Neutrophil (primary cell): ENCODE measurements around the gene CRPPA.
"Not testable (repeated sequence)": the region's sequence is repeated elsewhere in the genome, so short reads cannot be mapped to it uniquely, and the experiment has no call there.

Source experiments
- H3K27ac ChIP-seq: fragments of 200-600 bp; sonication (generic); 2 replicates; pipeline ENCODE4 v1.5.1; 2016; ENCODE audit warnings: mild to moderate bottlenecking, moderate library complexity
- H3K27me3 ChIP-seq: fragments of 200-600 bp; sonication (generic); 2 replicates; pipeline ENCODE4 v1.6.0; 2016; ENCODE audit warnings: mild to moderate bottlenecking
- H3K36me3 ChIP-seq: fragments of 200-600 bp; sonication (generic); 2 replicates; pipeline ENCODE4 v1.5.1; 2017
- H3K4me1 ChIP-seq, 2 experiments: fragments of 200-600 bp in 1 of 2; sonication (generic) in 1 of 2; 1 replicate in 1 of 2; 2 replicates in 1 of 2; pipeline versions ENCODE4 v1.5.1 to v1.6.1; 2013 to 2016; ENCODE audit warnings: low read depth in 1 of 2, low read length in 1 of 2, mild to moderate bottlenecking in 1 of 2, moderate library complexity in 1 of 2; ENCODE audit not compliant: control insufficient read depth in 1 of 2, insufficient read depth in 1 of 2
- H3K4me3 ChIP-seq, 2 experiments: fragments of 200-600 bp in 1 of 2; sonication (generic) in 1 of 2; 1 replicate in 1 of 2; 2 replicates in 1 of 2; pipeline ENCODE4 v1.5.1; 2013 to 2016; ENCODE audit warnings: low read depth in 1 of 2, low read length in 1 of 2, mild to moderate bottlenecking in 1 of 2, moderate library complexity in 1 of 2
- H3K9me3 ChIP-seq: fragments of 200-600 bp; sonication (generic); 2 replicates; pipeline ENCODE4 v1.5.1; 2016
- CTCF ChIP-seq: fragments of 200-600 bp; sonication (generic); IDR thresholded peaks from 2 replicates; pipeline ENCODE4 v1.5.1; 2016; ENCODE audit warnings: antibody characterized with exemption

The CRPPA gene

GRCh38 chr7:16393862-16394422 lies 27.4 kb downstream of the CRPPA start:
- H3K4me1 ChIP-seq, result no peaks in the 10 kb centered on the region
- no peak overlapping the region for H3K27ac ChIP-seq
- no peak for TF ChIP-seq CTCF
- no peaks in the 10 kb centered on the region for H3K36me3 ChIP-seq
- H3K9me3 ChIP-seq, result peaks cover 32% of the 10 kb centered on the region
- H3K4me3 ChIP-seq, result no peak overlapping the region
- no peaks in the 10 kb centered on the region for H3K27me3 ChIP-seq

GRCh38 chr7:16392990-16393523 lies 28.3 kb downstream of the CRPPA start:
- H3K27ac ChIP-seq, result no peak overlapping the region
- H3K36me3 ChIP-seq, result no peaks in the 10 kb centered on the region
- H3K4me1 ChIP-seq, result no peaks in the 10 kb centered on the region
- no peak overlapping the region for H3K4me3 ChIP-seq
- H3K9me3 ChIP-seq, result peaks cover 23% of the 10 kb centered on the region
- TF ChIP-seq CTCF, result no peak
- no peaks in the 10 kb centered on the region for H3K27me3 ChIP-seq

- H3K27me3 ChIP-seq, result not testable (repeated sequence)
Observed at GRCh38 chr7:16383786-16384185, 37.6 kb downstream of the CRPPA start.

GRCh38 chr7:16383103-16383502 lies 38.2 kb downstream of the CRPPA start:
- not testable (repeated sequence) for H3K9me3 ChIP-seq, H3K27ac ChIP-seq, H3K36me3 ChIP-seq, H3K4me3 ChIP-seq, H3K4me1 ChIP-seq, H3K27me3 ChIP-seq

More at GRCh38 chr7:16383786-16384185, 37.6 kb downstream of the CRPPA start:
- not testable (repeated sequence) for H3K4me3 ChIP-seq, H3K36me3 ChIP-seq, H3K9me3 ChIP-seq, H3K27ac ChIP-seq, H3K4me1 ChIP-seq
